H1 (cell line): ENCODE results near the gene PIAS4. TPM values are rescaled to one million over a fixed set of nuclear protein-coding genes. Genes with fewer than 3 reads are reported as not detected.

Experiments used
- CTCF ChIA-PET: fragments of 300-600 bp; sonication (Branson Sonifier 250); formaldehyde crosslinking; loops from one replicate; lab custom pipeline; 2021; ENCODE audit not compliant: partially characterized antibody; lab: Charles Lee
- POLR2A ChIA-PET: fragments of 300-600 bp; sonication (Branson Sonifier 250); formaldehyde crosslinking; loops from one replicate; lab custom pipeline; 2021; ENCODE audit warnings: inconsistent platforms; ENCODE audit not compliant: partially characterized antibody; lab: Charles Lee
- DNase-seq, 2 experiments: peaks; one replicate each; pipeline versions ENCODE4 v3.0.0 to v3.0.0-alpha.2; 2010 to 2022; ENCODE audit warnings: low spot score in 2 of 2, low read depth in 1 of 2, mixed read lengths in 1 of 2
- FAIRE-seq: peaks from 2 replicates; lab custom pipeline; 2011; peaks lifted over from hg19 to GRCh38; lab: Jason Lieb, UNC
- H2AFZ ChIP-seq: 2 replicates; pipeline ENCODE4 v1.8.1; 2012; ENCODE audit warnings: low read length, inconsistent platforms
- H2AK5ac ChIP-seq: 2 replicates; pipeline ENCODE4 v1.6.1; 2013; ENCODE audit warnings: low read depth, low read length
- H2BK120ac ChIP-seq: replicated peaks from 2 replicates; pipeline ENCODE3; 2013; ENCODE audit warnings: low read depth, low read length, inconsistent platforms
- H2BK12ac ChIP-seq: 2 replicates; pipeline ENCODE4 v1.6.1; 2013; ENCODE audit warnings: low read depth, low read length
- H2BK15ac ChIP-seq: 2 replicates; pipeline ENCODE4 v1.6.1; 2013; ENCODE audit warnings: low read length
- H2BK20ac ChIP-seq: 2 replicates; pipeline ENCODE4 v1.6.1; 2013; ENCODE audit warnings: low read length
- H2BK5ac ChIP-seq: 2 replicates; pipeline ENCODE4 v1.6.1; 2013; ENCODE audit warnings: low read depth, low read length
- H3K14ac ChIP-seq: 2 replicates; pipeline ENCODE4 v1.6.1; 2013; ENCODE audit warnings: inconsistent platforms; ENCODE audit not compliant: insufficient read length
- H3K18ac ChIP-seq: 2 replicates; pipeline ENCODE4 v1.6.1; 2013; ENCODE audit warnings: low read length; ENCODE audit errors: extremely low read depth
- H3K23ac ChIP-seq: 2 replicates; pipeline ENCODE4 v1.6.1; 2013; ENCODE audit warnings: inconsistent platforms; ENCODE audit not compliant: insufficient read length
- H3K23me2 ChIP-seq: 2 replicates; pipeline ENCODE4 v1.6.1; 2013; ENCODE audit warnings: low read depth, low read length
- H3K27ac ChIP-seq: 2 replicates; pipeline ENCODE4 v1.6.1; 2011; ENCODE audit warnings: low read depth, low read length, inconsistent platforms
- H3K27me3 ChIP-seq, 4 experiments: replicated peaks in 1 of 4; 1 replicate in 1 of 4; 2 replicates in 3 of 4; pipeline versions ENCODE4 v1.6.1 to v1.8.1; 2011 to 2013; ENCODE audit warnings: low read length in 3 of 4, mild to moderate bottlenecking in 3 of 4, inconsistent platforms in 2 of 4, mixed read lengths in 2 of 4, moderate library complexity in 1 of 4; ENCODE audit not compliant: control insufficient read depth in 3 of 4, insufficient read depth in 3 of 4; ENCODE audit errors: extremely low read depth in 1 of 4
- H3K36me3 ChIP-seq, 4 experiments: 2 replicates each; pipeline versions ENCODE4 v1.6.1 to v1.8.1; 2011 to 2013; ENCODE audit warnings: mild to moderate bottlenecking in 4 of 4, low read length in 3 of 4, moderate library complexity in 2 of 4, control low read depth in 1 of 4, inconsistent platforms in 1 of 4; ENCODE audit not compliant: insufficient read depth in 4 of 4, control insufficient read depth in 2 of 4
- H3K4ac ChIP-seq: replicated peaks from 2 replicates; pipeline ENCODE3; 2013; ENCODE audit warnings: low read length, low read depth, mixed read lengths, inconsistent platforms; ENCODE audit not compliant: insufficient read length
- H3K4me1 ChIP-seq, 4 experiments: replicated peaks in 1 of 4; 1 replicate in 1 of 4; 2 replicates in 3 of 4; pipeline versions ENCODE4 v1.6.1 to v1.8.1; 2011 to 2013; ENCODE audit warnings: low read length in 3 of 4, inconsistent platforms in 2 of 4, mixed read lengths in 1 of 4; ENCODE audit not compliant: insufficient read depth in 4 of 4, control insufficient read depth in 3 of 4
- H3K4me2 ChIP-seq, 2 experiments: 2 replicates each; pipeline versions ENCODE4 v1.6.1 to v1.8.1; 2011 to 2013; ENCODE audit warnings: low read depth in 2 of 2, low read length in 2 of 2, control low read depth in 1 of 2, inconsistent platforms in 1 of 2, mild to moderate bottlenecking in 1 of 2; ENCODE audit not compliant: insufficient read depth in 1 of 2
- H3K4me3 ChIP-seq, 4 experiments: fragments of 200-600, 300-600 bp in 1 of 4; sonication (generic), shearing (Covaris generic), sonication (Bioruptor Twin) in 1 of 4; 2 replicates each; pipeline versions ENCODE4 v1.5.1 to v1.8.1; 2011 to 2016; ENCODE audit warnings: low read length in 4 of 4, low read depth in 3 of 4, control low read depth in 2 of 4, inconsistent platforms in 2 of 4, mild to moderate bottlenecking in 2 of 4, mixed read lengths in 1 of 4, moderate library complexity in 1 of 4; ENCODE audit not compliant: insufficient read depth in 2 of 4; ENCODE audit errors: extremely low read depth in 1 of 4
- H3K56ac ChIP-seq: replicated peaks from 2 replicates; pipeline ENCODE3; 2013; ENCODE audit warnings: low read depth, mild to moderate bottlenecking, mixed read lengths, low read length, inconsistent platforms; ENCODE audit not compliant: insufficient read length
- H3K79me1 ChIP-seq: 2 replicates; pipeline ENCODE4 v1.6.1; 2013; ENCODE audit warnings: low read depth, low read length, control low read depth
- H3K79me2 ChIP-seq, 2 experiments: 2 replicates each; pipeline versions ENCODE4 v1.6.1 to v1.8.1; 2012 to 2013; ENCODE audit warnings: low read length in 2 of 2, mild to moderate bottlenecking in 2 of 2, inconsistent platforms in 1 of 2; ENCODE audit not compliant: insufficient read depth in 2 of 2, control insufficient read depth in 1 of 2
- H3K9ac ChIP-seq, 4 experiments: replicated peaks in 1 of 4; 1 replicate in 1 of 4; 2 replicates in 3 of 4; pipeline versions ENCODE4 v1.6.1 to v1.8.1; 2011 to 2013; ENCODE audit warnings: low read depth in 3 of 4, low read length in 3 of 4, control low read depth in 2 of 4, mild to moderate bottlenecking in 2 of 4, moderate library complexity in 2 of 4, inconsistent platforms in 1 of 4; ENCODE audit errors: extremely low read depth in 1 of 4
- H3K9me3 ChIP-seq, 2 experiments: 2 replicates each; pipeline versions ENCODE4 v1.6.1 to v1.8.1; 2012 to 2013; ENCODE audit warnings: mild to moderate bottlenecking in 2 of 2, moderate library complexity in 2 of 2, control low read depth in 1 of 2, inconsistent platforms in 1 of 2, low read depth in 1 of 2, low read length in 1 of 2, mixed read lengths in 1 of 2; ENCODE audit not compliant: insufficient read depth in 2 of 2
- H4K20me1 ChIP-seq, 2 experiments: replicated peaks in 1 of 2; 2 replicates each; pipeline versions ENCODE3 to v1.8.1; 2011 to 2013; ENCODE audit warnings: inconsistent platforms in 2 of 2, low read length in 2 of 2, mild to moderate bottlenecking in 1 of 2; ENCODE audit not compliant: insufficient read depth in 2 of 2, control insufficient read depth in 1 of 2
- H4K5ac ChIP-seq: 2 replicates; pipeline ENCODE4 v1.6.1; 2013; ENCODE audit warnings: low read length, low read depth, mixed read lengths, inconsistent platforms; ENCODE audit not compliant: insufficient read length
- H4K8ac ChIP-seq: 2 replicates; pipeline ENCODE4 v1.8.0; 2013; ENCODE audit warnings: mild to moderate bottlenecking, moderate library complexity, low read length, inconsistent platforms; ENCODE audit not compliant: insufficient read depth; ENCODE audit errors: extremely low read depth
- H4K91ac ChIP-seq: replicated peaks from 2 replicates; pipeline ENCODE3; 2013; ENCODE audit warnings: low read length, mixed read lengths, inconsistent platforms; ENCODE audit not compliant: insufficient read length
- ATF3 ChIP-seq: IDR thresholded peaks from 2 replicates; pipeline ENCODE4 v1.6.1; 2011; ENCODE audit warnings: low read depth, mild to moderate bottlenecking, low read length; ENCODE audit not compliant: insufficient read depth
- BRCA1 ChIP-seq: IDR thresholded peaks from 2 replicates; pipeline ENCODE4 v1.6.1; 2012; ENCODE audit warnings: low read depth, low read length, improper control_type of control experiment
- E2F6 ChIP-seq: IDR thresholded peaks from 2 replicates; pipeline ENCODE4 v1.6.1; 2012; ENCODE audit warnings: inconsistent platforms
- EGR1 ChIP-seq: IDR thresholded peaks from 2 replicates; pipeline ENCODE4 v1.6.1; 2011; ENCODE audit warnings: low read depth, low read length, borderline replicate concordance
- JUND ChIP-seq: IDR thresholded peaks from 2 replicates; pipeline ENCODE4 v1.6.1; 2011; ENCODE audit warnings: mild to moderate bottlenecking, improper control_type of control experiment, low read length
- SRF ChIP-seq: IDR thresholded peaks from 2 replicates; pipeline ENCODE4 v1.6.1; 2011; ENCODE audit warnings: mild to moderate bottlenecking, low read depth, low read length, moderate library complexity
- SUZ12 ChIP-seq: fragments of 200-600 bp; sonication (generic); IDR thresholded peaks from 2 replicates; pipeline ENCODE4 v1.6.1; 2012; ENCODE audit warnings: mild to moderate bottlenecking, inconsistent platforms, low read length, moderate library complexity, mixed read lengths
- USF2 ChIP-seq: IDR thresholded peaks from 2 replicates; pipeline ENCODE4 v1.6.1; 2011; ENCODE audit warnings: low read length, improper control_type of control experiment
- YY1 ChIP-seq: IDR thresholded peaks from 2 replicates; pipeline ENCODE4 v1.6.1; 2011; ENCODE audit warnings: low read depth, mild to moderate bottlenecking, low read length
- ZNF274 ChIP-seq: IDR thresholded peaks from 2 replicates; pipeline ENCODE4 v1.7.0; 2012; ENCODE audit warnings: low read length, borderline replicate concordance; ENCODE audit errors: extremely low read depth
- WGBS, 2 experiments: shearing (Covaris generic) in 1 of 2; methylation state at CpG; one replicate each; pipeline versions ENCODE4 v1.1.6 to v1.1.7; 2013 to 2015; ENCODE audit warnings: low lambda C conversion rate in 2 of 2, mixed read lengths in 2 of 2, inconsistent platforms in 1 of 2, low coverage in 1 of 2, missing lambda C conversion rate in 1 of 2; ENCODE audit not compliant: insufficient replicate concordance in 2 of 2, insufficient coverage in 1 of 2, insufficient read length in 1 of 2; ENCODE audit errors: extremely low coverage in 1 of 2, missing lambda C conversion rate in 1 of 2; 5-methylcytosine and 5-hydroxymethylcytosine counted together
- polyA plus RNA-seq, 7 experiments: library from polyadenylated mRNA; depleted of rRNA in 3 of 7; stranded (reverse) in 5 of 7; unstranded in 2 of 7; fragments of >200 nt in 5 of 7; fragments of 200-250 nt in 2 of 7; gene quantifications; 1 replicate in 5 of 7; 2 replicates in 1 of 7; 4 replicates in 1 of 7; pipeline versions ENCODE4 v1.2.1 to v1.2.3, GENCODE V29; 2011 to 2013; ENCODE audit warnings: missing spikeins in 2 of 7, mixed read lengths in 2 of 7
- total RNA-seq: library from RNA; stranded (reverse); fragmentation: NEBNext Ultra II Directional; extraction: Animal tissue kit (Norgen Biotek cat#: 25700); gene quantifications from 2 replicates; pipeline ENCODE4 v1.2.1, GENCODE V29; 2021

Gene PIAS4
- total and polyA plus RNA-seq, 2 of the 8 experiments (the other 6 are each of a cell fraction or from before 2014, with no cell fraction given): 30.2 to 51.4 TPM

GRCh38 chr19:4035582-4035981 lies 28.0 kb downstream of the PIAS4 start:
- TF ChIP-seq E2F6 (no peak), YY1 (no peak), EGR1 (no peak), ZNF274 (no peak), SUZ12 (no peak), JUND (no peak), SRF (no peak), ATF3 (no peak), USF2 (no peak), BRCA1 (no peak)
- WGBS, 2 experiments: 79% methylated on average over 10 of the region's 10 CpGs; no CpG with 5 or more reads in 1 of the 2 experiments
- no peak for DNase-seq
- no peak overlapping the region for H3K4ac ChIP-seq
- H2AK5ac ChIP-seq: no peak overlapping the region
- H3K36me3 ChIP-seq: peaks cover 0 to 47% (median 22%) of the 10 kb centered on the region in 4 experiments; a peak in 6 of 8 replicates
- no peaks in the 10 kb centered on the region for H3K79me1 ChIP-seq
- CTCF ChIA-PET: no interaction called here
- H2BK12ac ChIP-seq: no peak overlapping the region
- no peak overlapping the region for H3K27ac ChIP-seq
- H3K18ac ChIP-seq: no peak overlapping the region
- FAIRE-seq: peak; percentile 98
- peaks cover 3 to 5% of the 10 kb centered on the region in 2 experiments; a peak in 1 of 4 replicates for H3K9me3 ChIP-seq
- H4K5ac ChIP-seq: no peak overlapping the region
- H4K8ac ChIP-seq: no peak overlapping the region
- H2BK5ac ChIP-seq: no peak overlapping the region
- H2BK120ac ChIP-seq: no peak overlapping the region
- H3K23ac ChIP-seq: no peak overlapping the region
- H3K9ac ChIP-seq: no peak overlapping the region
- peaks cover 0 to 20% of the 10 kb centered on the region in 2 experiments for H4K20me1 ChIP-seq
- H2AFZ ChIP-seq: no peak overlapping the region
- H2BK20ac ChIP-seq: no peak overlapping the region
- H3K56ac ChIP-seq: peak overlapping the region; percentile 83
- H3K14ac ChIP-seq: no peak overlapping the region
- H3K4me1 ChIP-seq: no peaks in the 10 kb centered on the region
- no peak overlapping the region for H3K4me3 ChIP-seq
- no peak overlapping the region for H2BK15ac ChIP-seq
- H3K4me2 ChIP-seq: no peak overlapping the region
- H3K27me3 ChIP-seq: no peaks in the 10 kb centered on the region
- no peaks in the 10 kb centered on the region for H3K79me2 ChIP-seq
- POLR2A ChIA-PET: interaction anchor here (2.9 kb wide), 1 partner anchor 12 kb away, joined by 18 read pairs; no protein-coding TSS in a partner anchor
- peaks cover 9% of the 10 kb centered on the region; the same call in 1 of the 2 replicates for H3K23me2 ChIP-seq
- H4K91ac ChIP-seq: no peak overlapping the region
